ENCODE measurements around the gene ZNF280D.

DNA sequence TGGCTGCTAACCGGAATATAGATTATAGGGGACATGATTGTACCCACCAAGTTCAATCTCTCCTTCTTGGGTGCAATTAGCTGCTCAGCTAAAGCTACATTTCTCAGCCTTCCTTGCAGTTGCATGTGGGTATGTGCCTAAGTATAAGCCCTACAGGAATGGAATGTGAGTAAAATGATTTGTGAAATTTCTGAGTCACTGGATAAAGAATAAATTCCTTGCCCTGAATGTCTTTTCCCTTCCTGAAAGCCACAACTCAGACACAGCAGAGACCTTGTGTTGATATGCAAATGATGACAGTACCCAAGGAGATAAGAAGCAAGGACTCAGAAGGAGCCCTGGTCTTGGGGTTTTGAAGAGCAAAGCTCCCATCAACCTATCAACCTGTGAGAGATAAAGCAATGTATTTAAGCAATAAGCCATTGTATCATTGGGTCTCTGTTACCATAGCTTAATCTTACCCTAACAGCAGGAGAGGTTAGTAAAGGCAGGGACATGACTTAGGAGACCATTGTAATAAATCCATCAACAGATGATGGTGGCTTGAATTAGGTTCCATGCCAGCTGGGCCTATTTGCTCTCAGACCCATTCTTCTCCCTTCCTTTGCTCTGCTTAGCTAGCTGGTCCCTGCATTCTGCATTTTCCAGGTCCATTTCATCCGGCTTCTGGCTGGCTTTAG lies 25.6 kb upstream of the ZNF280D start:
- no peak for TF ChIP-seq EZH2 (IDR thresholded peaks at IDR 0.05; ENCODE audit: low read length, missing control alignments)
- TF ChIP-seq, protein P1, sequence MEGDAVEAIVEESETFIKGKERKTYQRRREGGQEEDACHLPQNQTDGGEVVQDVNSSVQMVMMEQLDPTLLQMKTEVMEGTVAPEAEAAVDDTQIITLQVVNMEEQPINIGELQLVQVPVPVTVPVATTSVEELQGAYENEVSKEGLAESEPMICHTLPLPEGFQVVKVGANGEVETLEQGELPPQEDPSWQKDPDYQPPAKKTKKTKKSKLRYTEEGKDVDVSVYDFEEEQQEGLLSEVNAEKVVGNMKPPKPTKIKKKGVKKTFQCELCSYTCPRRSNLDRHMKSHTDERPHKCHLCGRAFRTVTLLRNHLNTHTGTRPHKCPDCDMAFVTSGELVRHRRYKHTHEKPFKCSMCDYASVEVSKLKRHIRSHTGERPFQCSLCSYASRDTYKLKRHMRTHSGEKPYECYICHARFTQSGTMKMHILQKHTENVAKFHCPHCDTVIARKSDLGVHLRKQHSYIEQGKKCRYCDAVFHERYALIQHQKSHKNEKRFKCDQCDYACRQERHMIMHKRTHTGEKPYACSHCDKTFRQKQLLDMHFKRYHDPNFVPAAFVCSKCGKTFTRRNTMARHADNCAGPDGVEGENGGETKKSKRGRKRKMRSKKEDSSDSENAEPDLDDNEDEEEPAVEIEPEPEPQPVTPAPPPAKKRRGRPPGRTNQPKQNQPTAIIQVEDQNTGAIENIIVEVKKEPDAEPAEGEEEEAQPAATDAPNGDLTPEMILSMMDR (conservative IDR thresholded peaks at IDR 0.05 in 1 of 2, IDR thresholded peaks at IDR 0.05 in 1 of 2; ENCODE audit: low read depth in 1 of 2, low read length in 2 of 2) = no peak
